Measurements from ENCODE around the gene ARHGEF26.

Gene ARHGEF26

DNA sequence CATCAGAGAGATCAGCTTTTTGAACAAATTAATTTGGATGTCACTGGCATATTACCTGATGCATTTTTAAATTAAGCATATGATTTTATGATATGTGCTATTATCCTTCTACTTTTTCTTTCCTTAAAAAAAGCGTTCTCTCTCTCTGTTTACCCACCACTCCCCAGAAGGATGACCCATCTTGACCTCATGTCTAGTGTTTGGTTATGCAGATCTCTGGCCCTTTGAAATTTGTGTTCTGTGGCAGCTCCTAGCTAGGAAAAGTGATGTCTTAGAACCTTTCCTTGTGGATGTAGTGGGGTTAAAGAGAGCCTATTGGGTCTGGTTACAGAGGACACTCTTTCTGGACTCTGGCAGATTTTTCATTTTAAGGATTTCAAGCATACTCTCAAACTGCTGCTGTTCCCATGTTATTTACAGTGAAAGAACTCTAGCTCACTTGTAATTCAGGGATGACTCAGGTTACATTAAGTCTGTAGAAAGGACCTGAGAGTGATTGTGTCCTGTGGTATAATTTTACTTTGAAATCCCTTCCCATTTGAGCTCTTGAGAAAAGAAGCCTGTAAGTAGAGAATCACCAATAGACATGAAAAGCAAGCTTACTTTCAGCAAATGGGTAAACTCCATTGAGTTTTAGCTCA, 23.8 kb downstream of the ARHGEF26 start:
- DNase-seq (ENCODE audit: insufficient read length, low spot score), result no peak
- no peak for FAIRE-seq
- no peak for TF ChIP-seq POU2F2 (IDR thresholded peaks at IDR 0.05; ENCODE audit: low read depth, low read length)
- TF ChIP-seq TAF1 (IDR thresholded peaks at IDR 0.05; ENCODE audit: low read depth, low read length), result no peak
- TF ChIP-seq PAX5 (IDR thresholded peaks at IDR 0.05; ENCODE audit: insufficient read depth, low read length, severe bottlenecking), result no peak
- TF ChIP-seq POLR2AphosphoS5 (IDR thresholded peaks at IDR 0.05; ENCODE audit: low read depth, low read length), result no peak
- TF ChIP-seq SPI1 (IDR thresholded peaks at IDR 0.05; ENCODE audit: low read depth, low read length), result no peak
- no peak for TF ChIP-seq POLR2A (IDR thresholded peaks at IDR 0.05; ENCODE audit: low read depth, low read length)

DNA sequence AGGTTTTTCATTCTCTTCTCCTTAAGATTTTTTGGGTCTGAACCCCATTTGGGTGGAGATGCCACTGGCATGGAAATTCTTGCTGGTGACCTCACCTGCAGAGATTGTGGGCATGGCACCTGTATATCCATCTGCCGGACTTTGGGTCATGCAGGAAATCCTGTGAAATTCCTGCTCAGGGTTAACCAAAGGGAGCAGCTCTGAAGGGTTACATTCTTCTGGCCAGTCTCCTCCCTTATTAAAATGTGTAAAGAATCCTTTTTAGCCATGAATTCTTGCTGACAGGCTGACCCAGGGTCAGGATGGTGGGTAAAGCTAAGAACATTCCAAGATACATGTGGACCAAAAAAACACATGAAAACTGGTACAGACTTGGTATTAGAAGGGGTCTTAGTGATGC, 27.4 kb downstream of the ARHGEF26 start:
- DNase-seq (ENCODE audit: insufficient read length, low spot score) (no peak), FAIRE-seq (no peak)
- TF ChIP-seq SPI1 (IDR thresholded peaks at IDR 0.05; ENCODE audit: low read depth, low read length), result no peak
- TF ChIP-seq PAX5 (IDR thresholded peaks at IDR 0.05; ENCODE audit: insufficient read depth, low read length, severe bottlenecking), result no peak
- TF ChIP-seq POU2F2 (IDR thresholded peaks at IDR 0.05; ENCODE audit: low read depth, low read length), result no peak
- TF ChIP-seq POLR2AphosphoS5 (IDR thresholded peaks at IDR 0.05; ENCODE audit: low read depth, low read length), result no peak
- no peak for TF ChIP-seq TAF1 (IDR thresholded peaks at IDR 0.05; ENCODE audit: low read depth, low read length)
- TF ChIP-seq POLR2A (IDR thresholded peaks at IDR 0.05; ENCODE audit: low read depth, low read length), result no peak

DNA sequence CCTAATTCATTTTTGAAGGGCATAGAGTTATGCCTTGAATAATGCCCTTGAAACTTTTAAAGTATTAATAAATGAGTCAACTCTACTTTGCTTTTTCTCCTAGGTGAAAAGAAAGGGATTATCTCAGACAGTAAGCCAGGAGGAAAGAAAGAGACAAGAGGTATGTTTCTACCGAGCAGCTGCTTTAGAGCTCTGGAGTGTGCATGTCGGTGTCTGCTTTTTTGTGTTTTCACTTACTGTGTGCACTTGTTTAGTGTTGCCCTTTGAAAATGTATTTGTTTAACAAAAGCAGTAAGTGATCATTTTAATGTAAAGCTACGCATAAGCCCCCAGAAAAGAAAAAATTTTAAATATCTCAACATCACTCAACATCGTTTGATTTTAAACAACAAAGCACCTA, 28.1 kb downstream of the ARHGEF26 start:
- DNase-seq (ENCODE audit: insufficient read length, low spot score) (no peak), FAIRE-seq (no peak)
- no peak for TF ChIP-seq PAX5 (IDR thresholded peaks at IDR 0.05; ENCODE audit: insufficient read depth, low read length, severe bottlenecking)
- no peak for TF ChIP-seq TAF1 (IDR thresholded peaks at IDR 0.05; ENCODE audit: low read depth, low read length)
- TF ChIP-seq POU2F2 (IDR thresholded peaks at IDR 0.05; ENCODE audit: low read depth, low read length), result no peak
- no peak for TF ChIP-seq POLR2AphosphoS5 (IDR thresholded peaks at IDR 0.05; ENCODE audit: low read depth, low read length)
- TF ChIP-seq POLR2A (IDR thresholded peaks at IDR 0.05; ENCODE audit: low read depth, low read length), result no peak
- TF ChIP-seq SPI1 (IDR thresholded peaks at IDR 0.05; ENCODE audit: low read depth, low read length), result no peak

DNA sequence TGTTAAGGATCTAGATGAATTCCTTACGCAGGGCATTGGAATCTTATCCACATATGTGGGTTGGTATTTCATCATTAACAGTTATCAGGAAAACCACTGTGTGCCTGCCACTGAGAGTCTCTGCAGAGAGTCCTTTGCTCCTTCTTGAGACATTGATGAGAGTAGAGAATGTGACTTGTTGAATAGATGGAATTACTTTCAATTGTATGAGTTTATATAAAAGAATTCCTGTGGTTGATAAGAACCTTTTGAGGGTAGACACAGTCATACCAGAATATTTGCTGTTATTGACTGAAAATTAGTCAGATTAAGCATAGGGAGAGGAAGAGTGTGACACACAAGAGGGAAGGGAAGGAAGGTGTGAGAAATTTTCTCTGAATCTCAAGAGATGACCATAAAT, 30.8 kb downstream of the ARHGEF26 start:
- FAIRE-seq (no peak), DNase-seq (ENCODE audit: insufficient read length, low spot score) (no peak)
- TF ChIP-seq SPI1 (IDR thresholded peaks at IDR 0.05; ENCODE audit: low read depth, low read length) (no peak), POU2F2 (IDR thresholded peaks at IDR 0.05; ENCODE audit: low read depth, low read length) (no peak), POLR2A (IDR thresholded peaks at IDR 0.05; ENCODE audit: low read depth, low read length) (no peak), PAX5 (IDR thresholded peaks at IDR 0.05; ENCODE audit: insufficient read depth, low read length, severe bottlenecking) (no peak), POLR2AphosphoS5 (IDR thresholded peaks at IDR 0.05; ENCODE audit: low read depth, low read length) (no peak), TAF1 (IDR thresholded peaks at IDR 0.05; ENCODE audit: low read depth, low read length) (no peak)

DNA sequence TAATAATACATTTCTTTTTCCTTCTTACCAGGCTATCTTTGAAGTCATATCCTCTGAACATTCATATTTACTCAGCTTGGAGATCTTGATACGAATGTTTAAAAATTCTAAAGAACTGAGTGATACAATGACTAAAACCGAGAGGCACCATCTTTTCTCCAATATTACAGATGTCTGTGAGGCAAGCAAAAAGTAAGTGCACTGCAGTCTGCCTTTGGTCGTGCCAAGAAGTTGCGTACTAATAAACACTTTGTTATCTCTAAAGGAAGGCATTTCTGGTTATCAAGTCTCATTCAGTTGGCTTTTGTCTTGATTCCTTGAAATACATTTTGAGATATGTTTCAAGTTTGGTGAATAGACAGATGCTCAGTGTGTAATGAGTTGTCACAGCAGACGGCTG, 31.6 kb downstream of the ARHGEF26 start:
- FAIRE-seq, result no peak
- no peak for TF ChIP-seq POLR2A (IDR thresholded peaks at IDR 0.05; ENCODE audit: low read depth, low read length)
- TF ChIP-seq TAF1 (IDR thresholded peaks at IDR 0.05; ENCODE audit: low read depth, low read length), result no peak
- no peak for TF ChIP-seq POLR2AphosphoS5 (IDR thresholded peaks at IDR 0.05; ENCODE audit: low read depth, low read length)
- no peak for TF ChIP-seq SPI1 (IDR thresholded peaks at IDR 0.05; ENCODE audit: low read depth, low read length)
- no peak for TF ChIP-seq PAX5 (IDR thresholded peaks at IDR 0.05; ENCODE audit: insufficient read depth, low read length, severe bottlenecking)
- no peak for TF ChIP-seq POU2F2 (IDR thresholded peaks at IDR 0.05; ENCODE audit: low read depth, low read length)

DNA sequence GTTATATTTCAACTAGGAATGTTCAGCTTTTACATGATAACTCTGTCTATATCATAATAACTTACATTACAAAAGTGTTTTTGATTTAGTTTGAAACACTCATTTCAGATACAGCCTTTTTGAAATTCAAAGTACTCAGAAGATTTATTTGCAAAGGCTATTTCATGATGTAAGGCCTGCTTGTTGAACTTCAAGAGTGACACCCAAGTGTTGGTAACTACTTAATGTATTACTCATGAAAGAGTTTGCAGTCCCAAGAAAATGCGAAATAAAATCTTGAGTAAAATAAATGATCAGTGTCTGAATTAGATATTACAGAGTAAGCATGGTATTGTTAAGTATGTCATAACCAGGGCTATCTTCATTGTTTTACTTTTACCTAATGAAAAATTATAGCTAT, 35.3 kb downstream of the ARHGEF26 start:
- FAIRE-seq (no peak), DNase-seq (ENCODE audit: insufficient read length, low spot score) (no peak)
- TF ChIP-seq POLR2A (IDR thresholded peaks at IDR 0.05; ENCODE audit: low read depth, low read length), result no peak
- TF ChIP-seq SPI1 (IDR thresholded peaks at IDR 0.05; ENCODE audit: low read depth, low read length), result no peak
- TF ChIP-seq PAX5 (IDR thresholded peaks at IDR 0.05; ENCODE audit: insufficient read depth, low read length, severe bottlenecking), result no peak
- no peak for TF ChIP-seq TAF1 (IDR thresholded peaks at IDR 0.05; ENCODE audit: low read depth, low read length)
- TF ChIP-seq POLR2AphosphoS5 (IDR thresholded peaks at IDR 0.05; ENCODE audit: low read depth, low read length), result no peak
- no peak for TF ChIP-seq POU2F2 (IDR thresholded peaks at IDR 0.05; ENCODE audit: low read depth, low read length)

More for the DNA sequence above, 31.6 kb downstream of the ARHGEF26 start:
- DNase-seq (ENCODE audit: insufficient read length, low spot score), result no peak

DNA sequence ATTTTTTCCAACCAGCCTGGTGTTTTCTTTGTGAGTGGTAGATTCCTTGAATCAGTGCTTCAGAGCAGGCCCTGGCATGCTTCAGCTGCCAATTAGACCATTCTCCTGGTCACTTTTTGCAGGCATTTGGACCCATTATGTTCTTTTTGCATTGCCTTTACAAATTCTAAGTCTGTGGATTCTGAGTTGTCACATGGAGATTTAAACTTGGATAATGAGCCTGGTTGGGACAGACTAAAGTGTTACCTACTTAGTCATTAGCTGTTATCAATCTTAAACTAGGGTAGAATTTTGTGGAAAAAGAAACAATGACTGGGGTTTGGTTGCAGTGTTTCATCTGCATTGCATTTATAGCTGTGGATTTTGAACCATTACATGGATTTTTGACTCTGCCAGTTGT, 40.6 kb downstream of the ARHGEF26 start:
- TF ChIP-seq PAX5 (IDR thresholded peaks at IDR 0.05; ENCODE audit: insufficient read depth, low read length, severe bottlenecking) (no peak), SPI1 (IDR thresholded peaks at IDR 0.05; ENCODE audit: low read depth, low read length) (no peak), POLR2AphosphoS5 (IDR thresholded peaks at IDR 0.05; ENCODE audit: low read depth, low read length) (no peak), TAF1 (IDR thresholded peaks at IDR 0.05; ENCODE audit: low read depth, low read length) (no peak), POU2F2 (IDR thresholded peaks at IDR 0.05; ENCODE audit: low read depth, low read length) (no peak), POLR2A (IDR thresholded peaks at IDR 0.05; ENCODE audit: low read depth, low read length) (no peak)
- FAIRE-seq (no peak), DNase-seq (ENCODE audit: insufficient read length, low spot score) (no peak)

DNA sequence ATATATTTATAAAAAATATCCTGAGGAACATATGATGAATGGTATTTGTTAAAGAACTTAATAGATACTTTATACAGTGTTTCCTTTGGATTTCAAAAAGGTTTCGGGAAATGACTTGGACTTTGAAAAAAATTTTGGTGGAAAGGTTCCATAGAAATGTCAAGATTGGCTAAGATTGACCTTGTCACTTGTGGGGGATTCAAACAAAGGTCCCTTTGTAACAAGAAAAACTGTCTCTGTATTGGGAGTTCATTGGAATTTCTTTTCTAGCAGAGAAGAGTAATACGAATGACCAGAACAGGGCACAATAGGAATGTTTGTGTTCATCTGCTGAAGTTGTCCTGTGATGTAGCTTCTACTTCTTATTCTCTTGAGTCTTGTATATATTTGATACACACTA, 43.2 kb downstream of the ARHGEF26 start:
- DNase-seq (ENCODE audit: insufficient read length, low spot score), result no peak
- TF ChIP-seq POLR2A (IDR thresholded peaks at IDR 0.05; ENCODE audit: low read depth, low read length), result no peak
- TF ChIP-seq SPI1 (IDR thresholded peaks at IDR 0.05; ENCODE audit: low read depth, low read length), result no peak
- TF ChIP-seq POU2F2 (IDR thresholded peaks at IDR 0.05; ENCODE audit: low read depth, low read length), result no peak
- no peak for TF ChIP-seq PAX5 (IDR thresholded peaks at IDR 0.05; ENCODE audit: insufficient read depth, low read length, severe bottlenecking)
- TF ChIP-seq POLR2AphosphoS5 (IDR thresholded peaks at IDR 0.05; ENCODE audit: low read depth, low read length), result no peak
- no peak for TF ChIP-seq TAF1 (IDR thresholded peaks at IDR 0.05; ENCODE audit: low read depth, low read length)
- no peak for FAIRE-seq

DNA sequence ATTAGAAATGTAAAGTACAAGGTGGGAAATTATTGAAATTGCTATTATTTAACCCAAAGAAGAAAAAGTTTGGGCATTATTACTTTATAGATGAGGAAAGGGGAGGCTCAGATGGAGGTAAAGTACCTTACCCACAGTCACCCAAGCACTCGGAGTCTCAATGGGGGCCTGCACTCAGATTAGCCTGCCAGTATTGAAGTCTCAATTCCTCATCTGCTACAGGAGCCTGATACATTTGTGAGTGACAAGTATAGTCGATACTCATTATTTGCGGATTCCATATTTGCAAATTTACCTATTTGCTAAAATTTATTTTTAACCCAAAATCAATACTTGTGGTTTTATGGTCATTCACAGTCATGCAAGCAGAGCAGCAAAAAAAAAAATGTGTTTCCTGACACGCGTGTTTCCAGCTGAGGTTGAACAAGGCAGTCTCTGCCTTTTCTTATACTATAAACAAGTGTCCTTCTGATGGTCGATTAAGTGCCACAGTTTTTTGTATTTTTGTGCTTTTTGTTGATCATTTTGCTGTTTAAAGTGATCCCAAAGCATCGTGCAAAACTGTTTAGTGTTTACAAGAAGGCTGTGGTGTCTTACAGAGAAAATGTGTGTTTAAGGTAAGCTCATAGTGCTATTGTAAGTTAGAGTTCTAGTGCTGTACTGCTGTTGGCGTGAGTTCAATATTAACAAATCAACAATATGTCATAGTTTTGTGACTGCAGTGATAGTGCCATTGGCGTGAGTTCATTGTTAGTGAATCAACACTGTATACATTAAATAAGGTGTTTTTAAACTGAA, 48.0 kb downstream of the ARHGEF26 start:
- DNase-seq (ENCODE audit: insufficient read length, low spot score) (no peak), FAIRE-seq (no peak)
- no peak for TF ChIP-seq POU2F2 (IDR thresholded peaks at IDR 0.05; ENCODE audit: low read depth, low read length)
- no peak for TF ChIP-seq POLR2AphosphoS5 (IDR thresholded peaks at IDR 0.05; ENCODE audit: low read depth, low read length)
- no peak for TF ChIP-seq PAX5 (IDR thresholded peaks at IDR 0.05; ENCODE audit: insufficient read depth, low read length, severe bottlenecking)
- TF ChIP-seq SPI1 (IDR thresholded peaks at IDR 0.05; ENCODE audit: low read depth, low read length), result no peak
- TF ChIP-seq TAF1 (IDR thresholded peaks at IDR 0.05; ENCODE audit: low read depth, low read length), result no peak
- no peak for TF ChIP-seq POLR2A (IDR thresholded peaks at IDR 0.05; ENCODE audit: low read depth, low read length)
